Ishikawa (cell line): ENCODE results near the gene HSPB6.
A peak's percentile ranks its signal among the peaks of the same experiment; 100 is the strongest.

Experiments used
- CEBPB ChIP-seq: IDR thresholded peaks from 2 replicates; pipeline ENCODE4 v1.6.1; 2012
- CREB1 ChIP-seq: IDR thresholded peaks from 2 replicates; pipeline ENCODE4 v1.6.1; 2012; ENCODE audit warnings: low read depth
- EGR1 ChIP-seq: IDR thresholded peaks from 2 replicates; pipeline ENCODE4 v1.6.1; 2012
- EP300 ChIP-seq: IDR thresholded peaks from 2 replicates; pipeline ENCODE4 v1.6.1; 2012; ENCODE audit warnings: borderline replicate concordance
- FOXM1 ChIP-seq: IDR thresholded peaks from 2 replicates; pipeline ENCODE4 v1.6.1; 2012; ENCODE audit warnings: low read depth, borderline replicate concordance
- MAX ChIP-seq: IDR thresholded peaks from 2 replicates; pipeline ENCODE4 v1.6.1; 2012
- RAD21 ChIP-seq: IDR thresholded peaks from 2 replicates; pipeline ENCODE4 v1.6.1; 2012; ENCODE audit warnings: low read depth
- REST ChIP-seq: IDR thresholded peaks from 2 replicates; pipeline ENCODE4 v1.6.1; 2012; ENCODE audit warnings: low read depth, mild to moderate bottlenecking
- TAF1 ChIP-seq: IDR thresholded peaks from 2 replicates; pipeline ENCODE4 v1.6.1; 2012; ENCODE audit warnings: low read depth, mild to moderate bottlenecking
- TEAD4 ChIP-seq: IDR thresholded peaks from 2 replicates; pipeline ENCODE4 v1.6.1; 2012
- USF1 ChIP-seq: IDR thresholded peaks from 2 replicates; pipeline ENCODE4 v1.6.1; 2012
- YY1 ChIP-seq: IDR thresholded peaks from 2 replicates; pipeline ENCODE4 v1.6.1; 2012; ENCODE audit warnings: low read depth

GRCh38 chr19:35715981-35716800 lies 40.6 kb downstream of the HSPB6 start:
- TF ChIP-seq TAF1 = no peak
- TF ChIP-seq EGR1 = no peak
- TF ChIP-seq RAD21 = no peak
- TF ChIP-seq YY1 = no peak
- TF ChIP-seq CEBPB = no peak
- TF ChIP-seq MAX = peak; percentile 92
- TF ChIP-seq REST = no peak
- TF ChIP-seq FOXM1 = no peak
- TF ChIP-seq EP300 = no peak
- no peak for TF ChIP-seq TEAD4
- TF ChIP-seq CREB1 = no peak
- TF ChIP-seq USF1 = 0 out of 2 replicates have a peak, but pooled peaks have one; percentile 4
